ENCODE measurements around the gene RNPEPL1.
"Not testable (repeated sequence)": the region's sequence is repeated elsewhere in the genome, so short reads cannot be mapped to it uniquely, and the experiment has no call there.

RNPEPL1 gene

DNA sequence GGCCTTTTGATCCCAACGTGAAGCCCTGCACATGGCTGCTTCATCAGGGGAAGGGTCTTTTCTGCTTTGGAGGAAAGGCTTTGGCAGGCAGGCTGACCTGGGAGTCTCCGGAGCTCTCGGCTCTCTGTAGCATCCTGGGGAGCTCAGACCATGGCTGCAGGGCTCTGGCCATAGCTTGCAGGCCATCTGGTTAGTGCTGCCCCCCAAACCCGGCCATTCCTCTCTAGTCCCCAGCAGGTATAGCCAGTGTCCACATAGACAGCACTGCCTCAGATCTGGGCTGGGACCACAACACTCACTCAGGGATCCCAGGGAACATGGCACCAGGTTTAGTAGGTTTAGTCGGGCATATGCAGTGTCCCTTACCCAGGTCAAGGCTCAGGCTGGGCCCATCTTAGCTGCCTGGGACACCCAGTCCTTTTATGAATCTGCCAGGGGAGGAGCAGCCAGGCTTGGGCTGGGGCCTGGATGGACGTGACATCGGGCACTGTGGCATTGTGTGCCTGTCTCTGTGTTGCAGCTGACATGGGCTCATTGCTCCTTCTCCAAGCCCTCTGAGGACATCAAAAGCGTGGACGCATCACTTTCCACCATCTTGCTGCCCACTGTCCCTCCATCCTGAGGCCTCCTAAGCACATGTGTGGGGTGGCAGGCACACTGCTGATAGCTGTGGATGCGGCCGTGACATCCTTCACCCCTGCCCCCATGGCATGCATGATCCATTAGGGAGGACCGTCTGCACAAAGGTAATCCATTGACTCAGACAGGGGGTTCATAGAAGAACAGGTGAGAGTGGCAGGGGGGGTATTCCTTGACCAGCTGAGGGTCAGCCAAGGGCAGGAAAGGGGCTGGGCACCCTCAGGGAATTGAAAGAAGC, 37.8 kb downstream of the RNPEPL1 start:
- DNase-seq, result no peak

DNA sequence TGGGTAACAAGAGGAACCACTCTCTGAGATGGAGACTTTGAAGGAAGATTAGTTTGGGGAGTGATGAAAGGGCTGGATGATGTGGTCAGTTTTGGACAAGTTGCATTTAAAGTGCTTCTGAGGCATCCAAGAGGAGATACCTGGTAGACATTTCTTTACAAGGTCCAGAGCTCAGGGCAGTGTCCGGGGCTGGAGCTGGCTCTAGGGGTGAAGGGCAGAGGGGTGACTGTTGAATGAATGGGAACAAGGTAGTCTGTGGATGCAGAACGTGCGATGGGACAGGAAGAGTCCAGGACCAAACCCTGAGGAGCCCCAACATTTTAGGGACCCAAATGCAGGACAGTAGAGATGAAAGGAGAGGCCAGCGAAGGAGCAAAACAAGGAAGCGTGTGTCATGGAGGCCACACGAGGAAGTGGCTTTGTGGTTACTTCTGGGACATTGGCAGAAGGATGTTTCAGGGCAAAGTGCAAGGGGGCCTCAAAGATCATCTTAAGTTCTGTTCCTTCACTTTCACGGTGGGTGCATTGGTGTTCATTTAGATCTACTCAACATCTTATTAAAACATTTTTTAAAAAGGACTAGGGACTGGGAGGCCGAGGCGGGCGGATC, 43.4 kb downstream of the RNPEPL1 start:
- DNase-seq, result no peak

DNA sequence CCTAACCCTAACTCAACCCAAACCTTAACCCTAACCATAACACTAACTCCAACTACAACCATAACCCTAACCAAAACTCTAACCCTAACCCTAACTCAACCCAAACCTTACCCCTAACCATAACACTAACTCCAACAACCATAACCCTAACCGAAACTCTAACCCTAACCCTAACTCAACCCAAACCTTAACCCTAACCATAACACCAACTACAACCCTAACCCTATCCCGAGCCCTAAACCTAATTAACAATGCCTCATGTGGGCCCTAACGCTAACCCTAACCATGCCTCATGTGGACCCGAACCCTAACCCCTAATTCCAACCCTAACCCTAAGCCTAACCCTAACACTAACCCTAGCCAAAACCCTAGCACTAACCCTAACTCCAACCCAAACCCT, 45.5 kb downstream of the RNPEPL1 start:
- no peak for DNase-seq

DNA sequence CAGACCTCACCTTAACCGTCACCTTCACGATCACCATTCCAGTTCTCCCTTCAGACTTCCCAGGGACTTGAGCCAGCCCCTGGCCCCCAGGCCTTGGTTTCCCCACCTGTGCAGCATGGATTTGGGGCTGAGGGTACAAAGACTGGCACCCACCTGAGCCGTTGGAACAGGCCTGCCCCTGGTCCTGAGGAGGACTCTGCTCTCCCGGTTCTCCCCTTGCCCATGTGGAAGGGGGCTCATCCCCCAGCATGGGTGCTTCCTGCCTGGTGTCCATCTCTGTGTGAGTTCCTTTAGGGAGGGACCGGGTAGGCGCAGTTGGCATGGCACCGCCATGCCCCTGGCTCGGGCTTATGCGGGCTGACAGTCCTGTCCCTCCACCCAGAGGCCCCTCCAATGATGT, 46.1 kb downstream of the RNPEPL1 start:
- DNase-seq, result no peak

DNA sequence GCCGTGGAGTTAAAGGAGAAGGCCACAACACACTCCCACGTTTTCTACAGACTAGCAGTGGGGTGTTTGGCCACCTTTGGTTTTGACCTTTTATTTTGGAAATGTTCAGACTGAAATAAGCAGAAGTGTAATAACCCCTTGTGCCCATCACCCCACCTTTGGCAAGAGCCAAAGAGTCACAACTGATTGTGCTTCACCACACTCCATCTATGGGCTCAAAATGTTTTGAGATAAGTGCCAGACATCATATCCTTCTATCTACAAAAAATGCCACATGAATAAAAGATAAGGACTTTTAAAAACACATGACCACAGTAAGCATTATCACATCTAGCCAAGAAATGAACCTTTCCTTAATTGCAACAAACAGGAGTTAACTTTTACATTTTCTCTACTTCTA, 47.1 kb downstream of the RNPEPL1 start:
- no peak for DNase-seq

DNA sequence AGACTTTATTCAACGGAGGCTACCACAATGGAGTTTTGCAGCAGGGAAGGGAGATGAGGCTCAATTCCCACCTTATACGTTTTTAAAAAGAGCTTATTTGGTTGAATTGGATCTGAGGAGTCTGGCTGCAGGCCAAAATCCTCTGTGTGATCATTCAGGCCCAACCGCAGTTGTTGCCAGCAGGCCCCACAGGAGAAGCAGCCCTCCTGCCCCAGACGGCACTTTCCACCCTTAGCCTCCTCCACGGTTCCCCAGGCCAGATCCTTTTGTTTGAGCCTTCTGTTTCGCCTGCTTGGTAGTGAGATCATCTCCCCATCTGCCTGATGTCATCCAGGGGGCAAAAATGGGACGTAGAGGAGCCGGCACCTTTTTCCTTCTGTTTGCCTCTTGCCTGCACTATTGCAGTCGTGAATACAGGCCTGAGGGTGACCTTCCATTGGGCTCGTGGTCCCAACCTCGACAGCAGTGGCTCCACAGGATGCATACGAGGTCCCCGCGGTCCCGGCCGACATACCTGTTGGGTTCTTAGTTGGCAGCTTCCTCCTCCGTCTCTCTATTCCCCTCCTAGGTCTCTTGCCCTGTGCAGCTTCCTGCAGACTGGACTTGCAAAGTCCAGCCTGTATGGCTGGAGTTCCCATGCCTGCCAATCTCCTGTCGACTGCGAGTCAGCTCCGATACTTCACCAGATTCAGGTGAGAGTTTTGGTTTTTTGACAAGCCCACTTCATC, 47.7 kb downstream of the RNPEPL1 start:
- DNase-seq, result no peak

DNA sequence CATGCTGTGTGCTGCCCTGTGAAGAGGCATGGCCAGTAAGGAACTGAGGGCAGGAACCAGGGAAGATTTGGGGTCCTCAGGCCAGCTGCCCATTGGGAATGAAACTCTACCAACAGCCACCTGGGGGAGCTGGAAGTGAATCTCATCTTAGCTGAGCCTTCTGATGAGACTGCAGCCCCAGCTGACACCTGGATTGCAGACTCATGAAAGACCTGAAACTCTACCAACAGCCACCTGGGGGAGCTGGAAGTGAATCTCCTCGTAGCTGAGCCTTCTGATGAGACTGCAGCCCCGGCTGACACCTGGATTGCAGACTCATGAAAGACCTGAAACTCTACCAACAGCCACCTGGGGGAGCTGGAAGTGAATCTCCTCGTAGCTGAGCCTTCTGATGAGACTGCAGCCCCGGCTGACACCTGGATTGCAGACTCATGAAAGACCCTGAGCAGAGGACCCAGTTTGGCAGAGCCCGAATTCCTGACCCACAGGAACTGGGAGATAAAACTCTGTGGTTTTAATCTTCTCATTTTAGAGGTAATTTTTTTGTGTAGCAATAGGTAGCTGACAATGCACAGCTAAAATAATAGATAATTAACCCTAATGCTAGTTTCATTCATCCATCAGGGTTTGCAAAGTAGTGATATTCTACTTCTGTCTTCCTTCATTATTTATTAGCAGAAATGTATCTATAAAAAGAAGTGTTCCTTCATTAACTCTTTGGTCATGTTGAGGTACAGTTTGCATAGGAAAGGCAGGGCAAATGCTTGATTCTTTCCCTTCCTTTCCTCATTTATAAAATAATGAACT, 48.8 kb downstream of the RNPEPL1 start:
- not testable (repeated sequence) for DNase-seq

DNA sequence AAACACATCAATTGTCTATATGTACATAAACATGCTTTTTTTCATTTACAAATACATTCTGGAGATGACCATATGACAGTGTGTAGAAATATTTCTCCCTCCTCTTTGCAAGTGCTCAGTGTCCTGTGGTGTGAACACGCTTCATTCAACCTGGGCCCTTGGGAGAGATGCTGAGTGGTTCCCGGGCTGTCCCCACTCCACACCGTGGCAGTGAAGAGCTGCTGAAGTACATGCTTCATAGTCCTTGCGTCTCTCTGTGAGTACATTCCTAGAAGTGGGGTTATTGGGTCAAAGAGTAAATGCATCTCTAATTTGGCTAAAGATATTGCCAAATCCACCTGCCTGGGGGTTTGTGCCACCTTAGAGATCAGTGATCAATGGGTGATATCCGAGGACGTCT, 50.5 kb downstream of the RNPEPL1 start:
- no peak for DNase-seq

DNA sequence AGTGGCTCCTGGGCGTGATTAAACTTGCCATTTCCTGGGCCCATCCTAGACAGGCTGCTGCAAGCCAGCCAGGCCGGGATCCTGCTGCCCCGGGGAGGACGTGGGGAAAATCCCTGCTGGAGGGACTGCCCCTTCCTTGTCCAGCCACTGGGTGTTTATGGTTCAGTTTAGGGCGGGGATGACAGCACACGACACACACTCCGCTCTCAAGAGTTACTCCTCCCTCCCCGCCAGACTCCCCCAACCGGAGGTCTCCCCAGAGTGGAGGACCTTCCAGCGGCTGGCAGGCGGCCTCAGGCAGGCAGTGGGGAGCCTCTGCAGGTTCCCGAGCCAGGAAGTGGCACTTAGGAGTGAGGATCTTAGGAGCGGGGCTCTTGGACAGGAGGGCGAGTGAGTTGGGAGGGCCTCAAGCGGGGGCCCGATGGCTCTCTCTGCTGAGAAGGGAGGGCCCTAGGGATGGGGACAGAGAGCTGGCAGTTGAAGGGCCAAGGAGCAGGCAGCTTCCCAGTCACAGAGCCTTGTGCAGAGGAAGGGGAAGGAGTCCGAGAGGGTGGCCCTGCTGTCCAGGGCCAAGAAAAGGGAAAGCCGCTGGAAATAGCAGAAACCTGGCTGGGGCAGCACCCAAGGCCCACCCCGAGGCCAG, 51.3 kb downstream of the RNPEPL1 start:
- no peak for DNase-seq

DNA sequence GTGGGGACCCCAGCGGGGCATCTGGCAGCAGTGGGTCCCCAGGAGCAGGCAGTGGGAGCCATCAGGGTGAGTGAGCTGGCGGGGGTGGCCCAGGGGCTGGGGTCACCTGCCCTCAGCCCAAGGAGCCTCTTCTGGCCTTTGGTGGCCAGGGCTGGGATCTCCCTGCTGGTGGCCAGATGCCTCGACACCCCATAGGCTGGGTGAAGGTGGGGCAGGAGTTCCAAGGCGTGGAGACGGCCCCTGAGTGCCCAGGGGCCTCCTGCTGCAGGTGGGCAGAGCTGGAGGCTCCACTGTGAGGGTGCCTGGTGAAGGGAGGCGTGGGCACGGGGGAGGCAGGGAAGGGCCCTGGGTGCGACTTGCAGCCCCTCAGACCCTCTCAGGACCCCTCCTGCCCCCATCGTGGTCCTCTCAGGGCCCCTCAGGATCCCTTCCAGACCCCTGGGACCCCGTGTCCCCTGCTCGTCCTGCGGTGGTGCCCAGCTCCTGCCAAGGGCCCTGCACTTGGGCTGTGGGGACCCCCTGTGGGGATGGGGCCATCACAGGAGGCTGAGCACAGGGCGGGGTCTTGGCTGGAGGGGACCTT, 52.0 kb downstream of the RNPEPL1 start:
- DNase-seq, result no peak

DNA sequence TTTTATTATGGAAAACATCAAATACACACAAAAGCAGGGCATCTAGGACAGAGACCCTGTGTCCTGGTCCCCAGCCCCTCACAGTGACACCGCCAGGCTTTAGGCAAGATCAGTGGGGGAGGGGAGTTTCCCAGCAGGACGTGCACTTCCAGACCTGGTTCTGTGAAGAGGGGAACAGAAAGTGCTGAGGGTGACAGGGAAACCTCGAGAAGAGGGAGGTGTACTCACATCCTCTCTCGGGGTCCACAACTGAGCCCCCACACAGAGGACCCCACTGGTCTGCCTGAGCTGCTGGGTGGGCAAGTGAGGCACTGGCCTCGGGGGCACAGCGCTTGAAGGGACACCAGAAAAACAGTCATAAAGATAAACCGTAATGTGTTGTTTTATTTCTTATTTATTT, 52.6 kb downstream of the RNPEPL1 start:
- DNase-seq, result no peak

DNA sequence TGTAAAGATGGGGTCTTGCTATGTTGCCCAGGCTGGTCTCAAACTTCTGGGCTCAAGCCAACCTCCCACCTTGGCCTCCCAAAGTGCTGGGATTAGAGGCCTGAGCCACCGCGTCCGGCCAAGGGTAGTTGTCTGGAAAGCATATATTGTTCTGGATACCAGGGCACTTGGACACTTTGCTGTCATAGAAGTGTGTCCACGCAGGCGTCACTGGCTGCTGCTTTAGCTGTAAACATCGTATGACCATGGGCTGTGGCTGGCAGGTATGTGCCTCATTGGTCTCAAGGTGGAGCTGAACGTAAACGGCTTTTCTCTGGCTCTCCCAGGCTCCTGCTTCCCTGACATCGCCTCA, 53.8 kb downstream of the RNPEPL1 start:
- no peak for DNase-seq

DNA sequence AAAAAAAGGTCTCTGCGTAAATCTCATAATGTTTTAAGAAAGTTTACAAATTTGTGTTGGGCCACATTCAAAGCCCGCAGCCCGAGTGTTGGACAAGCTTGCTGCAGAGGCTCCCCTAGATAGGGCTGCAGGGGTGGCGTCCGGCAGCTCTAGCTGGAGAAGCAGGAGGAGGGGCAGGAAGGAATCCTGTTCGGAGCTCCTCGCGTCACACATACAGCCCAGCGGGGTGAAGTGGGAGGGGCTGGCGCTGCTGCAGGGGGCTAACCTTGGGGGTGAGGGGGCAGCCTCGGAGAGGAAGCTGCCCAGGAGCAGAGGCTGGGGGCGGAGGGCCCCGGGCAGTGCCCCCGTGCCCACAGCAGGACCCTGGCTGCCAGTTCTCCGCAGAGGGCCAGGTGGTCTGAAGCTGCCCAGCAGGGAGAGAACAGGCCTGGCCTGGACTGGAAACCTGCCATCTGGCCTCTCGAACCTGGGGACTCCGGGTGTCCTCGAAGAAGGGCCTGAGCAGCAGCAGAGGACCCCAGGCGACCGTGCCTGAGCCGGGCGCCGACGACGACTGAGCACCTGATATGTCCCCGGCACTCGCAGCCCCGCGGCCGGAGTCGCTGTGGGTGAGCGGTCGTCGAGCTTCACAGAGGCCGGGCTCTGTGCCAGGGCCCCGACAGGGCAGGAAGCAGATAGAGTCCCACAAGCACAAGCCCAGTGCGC, 54.4 kb downstream of the RNPEPL1 start:
- no peak for DNase-seq

DNA sequence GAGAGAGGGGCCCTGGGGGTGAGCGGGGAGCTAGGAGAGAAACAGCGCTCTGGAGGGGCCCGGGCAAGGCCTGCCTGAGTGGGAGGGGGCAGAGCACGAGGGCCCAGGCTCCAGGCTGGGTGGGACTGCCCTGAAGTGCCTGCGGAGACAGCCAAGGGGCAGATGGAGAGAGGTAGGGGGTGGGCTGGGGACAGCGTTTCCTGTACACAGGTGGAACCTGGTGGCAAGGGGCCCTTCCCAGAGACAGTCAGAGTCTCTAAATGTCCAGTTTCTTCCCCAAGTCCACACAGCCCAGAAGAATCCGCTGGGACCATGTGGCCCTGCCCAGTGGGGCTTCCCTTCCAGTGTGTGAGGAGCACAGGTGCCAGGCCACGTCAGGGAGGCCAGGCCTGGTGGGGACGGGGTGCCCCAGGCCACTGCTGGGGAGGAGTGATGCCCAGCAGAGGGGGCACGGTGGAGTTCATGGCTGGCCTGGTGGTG, 55.3 kb downstream of the RNPEPL1 start:
- DNase-seq, result no peak

DNA sequence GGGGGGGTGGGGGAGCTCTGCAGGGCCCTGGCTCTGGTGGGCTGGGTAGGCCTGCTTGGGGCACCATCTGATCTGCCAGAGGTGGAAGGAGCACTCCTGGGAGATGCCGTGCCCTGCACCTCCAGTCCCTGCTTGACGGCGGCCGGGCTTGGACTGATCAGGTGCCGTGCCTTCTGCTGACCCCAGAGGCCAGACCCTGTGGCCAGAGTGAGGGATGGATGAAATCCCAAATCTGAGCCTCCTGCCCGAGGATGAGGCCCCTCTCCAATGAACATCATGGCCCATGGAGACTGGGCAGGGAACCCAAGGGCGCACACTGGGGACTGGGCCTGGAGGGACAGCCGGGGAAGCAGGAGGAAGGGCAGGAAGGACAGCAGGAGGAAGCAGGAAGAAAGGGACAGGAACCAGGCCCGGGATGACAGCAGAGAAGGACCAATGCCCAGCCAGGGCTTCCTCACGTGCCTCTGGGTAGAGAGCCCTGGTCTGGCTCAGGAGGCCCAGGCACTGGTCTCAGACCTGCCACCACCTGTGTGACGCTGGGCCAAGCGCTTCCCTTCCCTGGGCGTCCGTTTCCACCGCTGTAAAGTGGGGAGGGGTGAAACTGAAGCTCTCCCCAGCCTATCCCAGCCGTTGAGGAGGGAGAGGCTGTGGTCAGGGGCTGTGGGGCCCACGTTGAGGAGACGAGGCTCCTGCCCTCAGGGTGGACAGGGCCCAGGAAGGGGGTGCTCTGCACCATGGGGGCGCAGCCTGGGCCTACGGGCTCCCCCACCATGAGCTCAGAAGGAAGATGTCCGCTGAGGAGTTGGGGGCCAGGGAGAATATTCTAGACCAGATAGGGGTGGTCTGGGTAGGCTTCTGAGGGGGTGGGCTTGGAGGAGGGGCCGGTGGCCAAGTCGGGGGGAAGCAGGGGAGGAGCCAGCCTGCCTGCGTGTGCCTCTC, 56.0 kb downstream of the RNPEPL1 start:
- no peak for DNase-seq

DNA sequence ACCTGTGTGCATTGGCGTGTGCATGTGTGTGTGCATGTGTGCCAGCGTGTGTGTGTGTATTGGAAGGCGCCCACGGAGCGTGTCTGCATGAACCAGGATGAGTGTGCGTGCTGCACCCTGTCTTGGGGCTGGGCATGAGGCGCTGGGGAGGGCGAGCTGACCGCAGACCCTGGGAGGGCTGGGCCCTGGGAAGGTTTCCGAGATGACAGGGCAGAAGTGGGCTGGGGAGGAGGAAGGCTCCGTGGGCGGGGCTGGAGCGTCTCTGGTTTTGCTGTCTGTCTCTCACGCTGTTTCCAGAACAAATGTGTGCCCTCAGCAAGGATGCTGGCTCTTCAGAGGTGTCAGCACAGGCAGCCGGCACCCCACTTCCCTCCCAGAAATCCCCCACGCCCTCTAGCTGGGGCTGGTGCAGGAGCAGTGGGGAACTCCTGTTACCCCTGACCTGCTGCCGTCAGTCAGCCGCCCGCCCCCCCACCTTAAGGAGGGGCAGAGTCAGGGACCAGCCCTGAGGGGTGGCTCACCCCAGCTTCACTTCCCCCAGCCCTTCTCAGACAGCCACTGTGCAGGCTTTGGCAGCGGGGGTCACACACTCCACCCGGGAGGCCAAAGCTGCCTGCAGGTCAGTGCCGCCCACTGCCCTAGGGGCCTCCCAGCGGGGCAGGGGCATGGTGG, 56.8 kb downstream of the RNPEPL1 start, which contains the start of gene GPR35:
Gene GPR35, plus strand, starts transcription at position 531 of the 672 bp plus-strand sequence. CDS start 4,473 bp downstream, outside the sequence.
- no peak for DNase-seq

DNA sequence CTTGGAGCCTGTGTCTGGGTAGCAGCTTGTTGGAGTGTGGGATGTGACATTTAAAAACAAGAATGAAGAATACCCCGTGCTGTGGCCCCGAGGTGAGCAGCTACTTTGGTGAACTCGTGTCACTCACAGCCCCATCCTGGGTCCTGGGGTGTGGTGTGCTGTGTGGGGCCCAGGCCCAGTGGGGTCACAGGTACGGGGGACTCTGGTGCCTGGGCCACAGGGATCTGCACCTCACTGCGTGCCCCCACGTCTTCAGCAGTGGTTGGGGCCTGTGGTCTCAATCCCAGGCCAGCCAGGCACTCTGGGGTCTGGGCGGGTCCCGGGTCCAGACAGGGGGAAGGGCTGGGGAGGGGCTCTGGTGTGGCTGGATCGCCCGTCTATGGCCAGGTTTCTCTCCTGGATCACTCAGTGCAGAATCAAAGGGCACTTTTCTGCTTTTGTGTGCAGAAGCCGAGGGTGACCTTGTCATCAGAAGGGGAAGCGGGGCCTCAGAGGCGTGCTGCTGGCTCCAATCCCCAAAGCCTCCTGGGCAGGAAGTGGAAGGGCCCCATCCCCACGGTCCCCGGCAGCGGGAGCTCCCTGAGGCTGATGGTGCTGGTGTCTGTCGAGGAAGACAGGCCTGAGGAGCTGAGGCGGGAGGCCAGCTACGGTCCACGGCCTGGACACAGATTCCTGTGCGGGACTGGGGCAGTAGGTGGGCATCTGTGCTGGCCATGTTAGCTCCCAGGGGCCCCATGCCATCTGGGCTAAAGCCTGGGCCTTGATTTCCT, 58.4 kb downstream of the RNPEPL1 start:
- DNase-seq, result no peak

DNA sequence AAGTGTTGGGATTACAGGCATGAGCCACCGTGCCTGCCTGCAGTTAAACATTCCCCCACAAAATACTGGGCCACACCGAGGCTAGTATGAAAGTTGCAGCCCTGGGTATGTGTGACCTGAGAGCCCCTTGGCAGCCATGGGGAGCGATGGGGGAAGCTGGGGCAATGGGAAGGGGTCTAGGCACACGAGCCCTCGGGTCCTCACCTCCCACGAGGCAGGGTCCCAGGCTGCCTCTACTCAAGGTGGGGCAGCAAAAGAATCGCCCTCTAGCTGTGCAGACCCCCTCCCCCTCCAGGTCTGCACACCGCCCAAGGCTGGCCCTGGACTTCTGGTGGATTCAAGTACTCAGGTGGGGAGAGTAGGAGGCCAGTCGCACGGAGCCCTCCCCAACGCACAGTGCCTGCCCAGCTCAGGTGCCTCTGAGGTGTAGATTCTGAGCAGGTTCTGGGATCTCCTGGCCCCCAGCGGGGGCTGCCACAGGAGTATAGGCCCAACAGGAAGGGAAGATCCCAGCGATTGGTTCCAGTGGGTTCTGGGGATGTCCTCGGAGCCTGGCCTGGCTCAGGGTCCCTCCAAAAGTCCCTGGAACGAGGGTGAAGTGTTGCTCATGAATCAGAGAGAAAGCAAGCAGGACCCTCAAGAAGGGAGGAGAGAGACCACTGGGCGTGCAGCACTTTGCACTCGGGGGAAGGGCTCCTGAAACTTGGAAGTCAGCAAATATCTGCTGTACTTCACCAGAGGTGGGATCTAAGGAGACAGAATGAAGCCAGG, 59.6 kb downstream of the RNPEPL1 start:
- DNase-seq, result no peak

All from NCI-H2171 (cell line).